T follicular helper cell (primary cell): ENCODE data around the gene LOXL3.
"Not testable (repeated sequence)": the region's sequence is repeated elsewhere in the genome, so short reads cannot be mapped to it uniquely, and the experiment has no call there.

Experiments used
- DNase-seq: peaks from one replicate; pipeline ENCODE4 v3.0.0-alpha.2; 2020; ENCODE audit warnings: low read depth

The LOXL3 gene

GRCh38 chr2:74488643-74489481, 64.9 kb downstream of the LOXL3 start:
- DNase-seq, result no peak

- DNase-seq, result no peak
Measured at GRCh38 chr2:74486141-74486540, 67.6 kb downstream of the LOXL3 start.

DNA sequence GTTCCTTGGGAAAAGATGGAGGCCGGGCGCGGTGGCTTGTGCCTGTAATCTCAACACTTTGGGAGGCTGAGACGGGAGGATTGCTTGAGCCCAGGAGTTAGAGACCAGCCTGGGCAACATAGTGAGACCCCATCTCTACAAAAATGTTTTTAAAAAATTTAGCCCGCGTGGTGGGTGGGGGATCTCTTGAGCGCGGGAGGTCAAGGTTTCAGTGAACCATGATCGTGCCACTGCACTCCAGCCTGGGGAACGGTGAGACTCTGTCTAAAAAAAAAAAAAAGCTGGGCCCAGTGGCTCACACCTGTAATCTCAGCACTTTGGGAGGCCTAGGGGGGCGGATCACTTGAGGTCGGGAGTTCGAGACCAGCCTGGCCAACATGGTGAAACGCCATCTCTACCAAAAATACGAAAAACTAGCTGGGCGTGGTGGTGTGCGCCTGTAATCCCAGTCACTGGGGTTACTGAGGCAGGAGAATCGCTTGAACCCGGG, 70.0 kb downstream of the LOXL3 start:
- not testable (repeated sequence) for DNase-seq

- DNase-seq, result peak; percentile 90
Measured at GRCh38 chr2:74482801-74483674, 70.7 kb downstream of the LOXL3 start, which contains the start of the genes CCDC142 and TTC31. Gene CCDC142 (minus strand): TSS chr2:74482998. CDS start chr2:74482837, 161 bp downstream. Gene TTC31 (plus strand): TSS chr2:74483081. CDS start chr2:74483096, 15 bp downstream.
